Body of pancreas (tissue), 4 donors: ENCODE data around the gene LRRC2.

Experiments used
- CTCF ChIP-seq, 7 experiments: fragments of 450-650 bp in 4 of 7; fragments of 200-600 bp in 3 of 7; sonication (generic) in 3 of 7; IDR thresholded peaks; one replicate each; pipeline ENCODE4 v1.5.1; 2016 to 2019; ENCODE audit warnings: antibody characterized with exemption in 7 of 7
- POLR2A ChIP-seq, 3 donors: fragments of 450-650 bp; IDR thresholded peaks; one replicate each; pipeline ENCODE4 v1.6.1; 2016; ENCODE audit warnings: antibody characterized with exemption in 3 of 3, mild to moderate bottlenecking in 2 of 3

- TF ChIP-seq CTCF (IDR thresholded peaks at IDR 0.05), result no peak
- TF ChIP-seq POLR2A (IDR thresholded peaks at IDR 0.05), result no peak
These were observed 28.8 kb downstream of the LRRC2 start for GRCh38 chr3:46537316-46537715.
